GM18505 (cell line): ENCODE measurements around the gene SPATA24.
"Not testable (repeated sequence)": the region's sequence is repeated elsewhere in the genome, so short reads cannot be mapped to it uniquely, and the experiment has no call there.

Experiments used
- ATAC-seq: cut with Tn5 transposase; IDR thresholded peaks from one replicate; pipeline ENCODE4 v1.9.1; 2021; ENCODE audit not compliant: unreplicated experiment
- POLR2A ChIP-seq: IDR thresholded peaks from 4 replicates; pipeline ENCODE4 v1.6.1; 2011; ENCODE audit warnings: borderline replicate concordance; ENCODE audit not compliant: insufficient read depth, insufficient read length; ENCODE audit errors: extremely low read depth

Gene SPATA24

DNA sequence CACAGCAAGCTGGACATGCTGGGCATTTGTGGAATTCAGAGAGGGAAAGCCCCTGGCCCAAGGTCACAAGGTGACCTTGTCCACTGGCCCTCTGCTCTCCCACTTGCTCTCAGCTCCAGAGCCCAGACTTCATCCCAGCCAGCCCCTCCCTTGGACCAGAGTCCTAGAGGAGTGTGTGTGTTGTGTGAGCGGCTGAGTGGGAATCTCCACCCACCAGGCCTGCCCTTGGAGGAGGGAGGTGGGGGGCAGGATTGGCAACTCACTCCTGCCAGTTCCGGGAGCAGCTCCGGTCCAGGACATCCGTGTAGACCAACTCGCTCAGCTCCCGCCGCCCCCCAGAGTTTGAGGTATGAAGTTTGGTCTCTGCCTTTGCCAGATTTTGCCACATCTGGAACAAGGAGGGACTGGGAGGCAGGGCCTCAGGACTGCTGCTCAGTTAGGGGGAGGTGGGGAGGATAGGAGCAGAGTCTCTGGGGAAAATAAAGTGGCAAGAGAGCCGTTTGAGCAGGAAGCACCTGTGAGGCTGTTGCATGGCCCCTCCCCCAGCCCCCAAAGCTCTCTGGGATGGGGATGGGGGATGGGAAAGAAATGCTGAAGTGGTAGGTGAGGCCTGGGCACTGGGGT is 15.6 kb downstream of the SPATA24 start:
- no peak for ATAC-seq
- no peak for TF ChIP-seq POLR2A

DNA sequence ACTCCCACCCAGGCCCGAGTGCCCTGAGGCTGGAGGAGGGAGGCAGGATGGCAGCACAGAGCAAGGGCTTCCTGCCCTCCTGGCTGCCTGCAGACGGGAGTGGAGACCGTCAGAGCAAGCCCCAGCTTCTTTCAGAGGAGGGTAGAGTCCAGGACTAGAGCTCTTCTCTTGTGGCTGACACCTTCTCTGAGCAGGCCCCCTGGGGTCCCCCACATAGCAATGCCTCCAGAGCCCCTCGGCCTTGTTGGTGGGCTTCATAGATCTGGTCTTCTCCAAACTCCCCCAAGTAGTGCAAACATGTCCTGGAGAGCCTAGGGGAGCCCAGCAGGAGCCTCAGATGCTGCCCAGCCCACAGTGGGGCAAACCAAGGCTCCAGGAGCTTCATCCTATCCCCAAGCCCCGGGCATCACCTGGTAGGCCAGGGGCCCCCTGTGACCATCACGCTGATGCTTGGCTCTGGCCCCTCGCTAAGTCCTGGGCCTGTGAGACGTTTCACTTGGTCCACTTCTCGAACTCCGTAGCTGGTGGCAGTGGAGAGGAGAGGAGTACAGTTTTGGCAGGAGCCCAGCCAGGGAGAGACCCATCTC is 16.2 kb downstream of the SPATA24 start:
- ATAC-seq = no peak
- peak; percentile 17 for TF ChIP-seq POLR2A

DNA sequence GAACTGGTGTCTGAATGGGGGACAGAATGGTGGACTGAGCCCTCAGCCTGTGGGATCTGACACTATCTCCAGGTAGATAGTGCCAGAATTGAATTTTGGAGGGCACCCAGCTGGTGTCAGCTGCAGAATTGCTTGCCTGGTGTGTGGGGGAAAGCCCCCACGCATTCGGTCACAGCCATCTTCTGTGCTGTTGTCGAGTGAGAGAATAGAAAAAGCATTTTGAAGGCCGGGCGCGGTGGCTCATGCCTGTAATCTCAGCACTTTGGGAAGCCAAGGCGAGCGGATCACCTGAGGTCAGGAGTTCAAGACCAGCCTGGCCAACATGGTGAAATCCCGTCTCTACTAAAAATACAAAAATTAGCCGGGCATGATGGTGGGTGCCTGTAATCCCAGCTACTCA is 16.9 kb downstream of the SPATA24 start:
- ATAC-seq = not testable (repeated sequence)

DNA sequence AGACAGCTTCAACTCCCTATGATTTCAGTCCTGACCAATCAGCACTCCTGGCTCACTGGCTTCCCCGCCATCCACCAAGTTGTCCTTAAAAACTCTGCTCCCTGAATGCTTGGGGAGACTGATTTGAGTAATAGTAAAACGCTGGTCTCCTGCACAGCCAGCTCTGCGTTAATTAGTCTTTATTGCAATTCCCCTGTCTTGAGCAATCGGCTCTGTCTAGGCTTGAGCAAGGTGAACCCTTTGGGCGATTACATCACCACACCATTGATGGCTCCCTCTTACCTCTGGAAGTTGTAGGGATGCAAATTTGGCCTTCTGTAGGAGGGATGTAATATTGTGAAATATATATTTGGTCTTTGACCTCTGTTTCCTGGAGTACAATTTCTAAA is 17.8 kb downstream of the SPATA24 start:
- no peak for TF ChIP-seq POLR2A
- ATAC-seq = no peak

DNA sequence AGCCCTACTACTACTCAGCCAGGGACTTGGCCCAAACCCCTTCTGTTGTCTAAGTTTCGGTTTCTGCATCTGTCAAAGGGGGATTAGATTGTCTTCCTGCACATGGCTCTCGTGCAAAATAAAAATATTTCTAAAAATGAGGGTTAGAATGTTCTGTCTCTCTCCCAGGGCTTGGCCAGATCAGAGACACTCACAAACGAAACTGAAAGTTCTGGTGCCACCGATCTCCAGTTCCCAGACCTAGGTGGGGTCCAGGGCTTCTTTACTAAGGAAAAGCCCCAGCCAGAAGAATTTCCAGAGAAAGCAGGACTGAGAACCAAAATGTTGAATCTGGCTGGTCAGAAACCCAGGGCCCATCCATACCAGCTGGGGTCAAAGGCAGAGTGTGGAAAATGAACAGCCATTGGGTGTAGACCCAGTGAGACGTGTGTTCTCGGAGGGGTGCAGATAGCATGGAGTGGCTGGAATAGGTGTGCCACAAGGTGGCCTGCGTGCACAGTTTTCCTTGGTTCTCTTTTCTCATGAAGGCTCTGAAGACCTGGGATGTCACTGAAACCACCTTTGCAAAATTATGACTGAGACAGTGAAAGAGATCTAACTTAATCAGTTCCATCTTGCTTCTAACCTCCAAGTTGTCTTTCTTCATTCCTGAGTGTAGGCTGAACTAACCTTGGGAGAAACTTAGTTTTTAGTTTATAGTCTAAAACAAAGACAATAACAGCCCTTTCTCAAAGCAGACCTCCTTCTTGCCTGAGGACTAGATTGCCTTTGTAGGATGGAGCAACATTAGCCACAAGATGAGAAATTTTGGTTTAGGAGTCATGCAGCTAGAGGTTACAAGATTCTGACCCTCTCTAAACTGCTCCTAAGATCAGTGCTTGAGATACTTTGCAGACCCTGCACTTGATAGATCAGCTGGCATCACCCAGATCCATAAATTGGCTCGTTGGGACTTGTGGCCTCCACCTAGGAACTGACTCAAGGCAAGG is 18.5 kb downstream of the SPATA24 start:
- ATAC-seq = no peak

GRCh38 chr5:139384591-139385051 is 19.3 kb downstream of the SPATA24 start:
- no peak for ATAC-seq
- no peak for TF ChIP-seq POLR2A

More for the DNA sequence above, 18.5 kb downstream of the SPATA24 start:
- peak; percentile 49 for TF ChIP-seq POLR2A

DNA sequence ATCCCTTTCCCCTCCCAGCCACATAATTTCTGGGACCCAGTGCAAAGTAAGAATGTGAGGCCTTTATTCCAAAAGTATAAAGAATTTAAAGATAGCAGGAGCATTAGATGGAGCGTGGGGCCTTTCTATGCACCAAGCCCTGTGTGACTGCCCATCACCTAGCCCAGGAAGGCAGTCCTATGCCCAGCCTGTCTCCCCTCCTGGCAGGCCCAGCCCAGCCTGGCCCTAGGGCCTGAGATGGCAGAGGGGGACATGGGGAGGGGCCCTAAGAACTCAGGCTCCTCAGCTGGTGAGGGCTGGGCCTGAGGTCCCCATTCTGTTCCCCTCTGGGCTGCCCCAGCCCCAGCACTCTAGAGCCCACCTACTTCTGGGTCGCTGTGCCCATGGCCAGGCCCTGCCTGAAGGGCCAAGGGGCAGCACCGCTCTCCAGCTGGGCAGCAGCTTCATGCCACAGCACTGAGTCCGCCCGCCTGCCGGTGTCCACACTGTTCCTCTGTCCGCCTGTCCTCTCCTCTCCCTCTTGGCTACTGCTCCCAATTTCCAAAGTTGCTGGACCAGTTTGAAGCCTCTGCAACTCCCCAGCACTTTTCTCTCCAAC is 19.8 kb downstream of the SPATA24 start:
- ATAC-seq = no peak
- peak; percentile 38 for TF ChIP-seq POLR2A

DNA sequence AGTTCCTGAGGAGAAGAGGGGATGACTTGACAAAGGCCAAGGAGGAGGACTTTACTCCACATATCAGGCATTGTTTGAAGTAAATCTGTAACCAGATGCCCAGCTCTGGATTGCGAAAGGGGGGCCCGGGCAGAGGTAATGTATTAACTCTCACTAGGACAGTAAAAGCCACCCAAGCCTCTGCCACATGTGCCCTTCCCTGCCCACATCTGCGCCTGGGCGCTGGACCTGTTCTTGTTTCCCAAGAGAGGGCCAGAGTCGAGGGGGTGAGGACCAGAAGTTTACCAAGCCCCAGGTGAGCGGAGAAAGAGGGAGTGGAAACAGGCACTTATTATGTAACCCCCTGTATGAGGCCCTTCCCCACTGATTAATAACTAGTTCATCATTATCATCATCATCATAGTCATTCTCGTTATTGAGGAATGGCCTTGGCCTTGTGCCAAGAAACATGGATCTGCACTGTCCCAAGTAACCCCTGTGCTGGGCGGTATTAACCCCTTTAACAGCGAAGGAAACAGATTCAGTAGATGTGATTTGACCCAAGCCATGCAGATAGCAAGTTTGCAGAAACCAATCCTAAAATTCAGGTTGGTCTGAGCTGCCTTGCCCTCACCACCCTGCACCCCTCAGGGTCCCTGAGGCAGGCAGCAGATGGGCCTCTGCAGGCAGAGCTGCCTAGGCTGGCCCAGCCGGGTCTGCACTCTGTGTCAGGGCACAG is 20.5 kb downstream of the SPATA24 start, which contains the start of gene SLC23A1:
Gene SLC23A1 (minus strand): TSS at position 23 of the 718 bp plus-strand sequence. CDS start 44 bp downstream, outside the sequence.
- ATAC-seq = no peak
- TF ChIP-seq POLR2A = no peak

DNA sequence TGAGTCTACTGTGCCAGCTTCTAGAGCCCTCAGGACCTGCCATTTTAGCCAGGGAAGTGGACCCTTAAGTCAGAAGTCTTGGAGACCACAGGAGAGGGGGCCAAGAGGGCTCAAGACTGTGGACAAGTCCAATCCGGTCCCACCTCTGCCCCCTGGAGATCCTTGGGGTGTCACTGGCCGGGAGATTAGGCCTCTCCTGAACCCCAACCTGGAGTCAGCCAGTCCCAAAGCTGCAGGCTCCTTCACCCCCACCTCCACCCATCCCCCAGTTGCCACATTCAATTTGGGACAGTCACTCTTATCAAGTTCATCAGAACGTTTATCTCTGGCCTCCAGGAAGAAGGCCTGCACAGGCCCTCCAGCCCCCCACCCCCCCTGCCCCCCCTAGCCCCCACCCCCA is 21.1 kb downstream of the SPATA24 start:
- ATAC-seq = no peak
- no peak for TF ChIP-seq POLR2A

DNA sequence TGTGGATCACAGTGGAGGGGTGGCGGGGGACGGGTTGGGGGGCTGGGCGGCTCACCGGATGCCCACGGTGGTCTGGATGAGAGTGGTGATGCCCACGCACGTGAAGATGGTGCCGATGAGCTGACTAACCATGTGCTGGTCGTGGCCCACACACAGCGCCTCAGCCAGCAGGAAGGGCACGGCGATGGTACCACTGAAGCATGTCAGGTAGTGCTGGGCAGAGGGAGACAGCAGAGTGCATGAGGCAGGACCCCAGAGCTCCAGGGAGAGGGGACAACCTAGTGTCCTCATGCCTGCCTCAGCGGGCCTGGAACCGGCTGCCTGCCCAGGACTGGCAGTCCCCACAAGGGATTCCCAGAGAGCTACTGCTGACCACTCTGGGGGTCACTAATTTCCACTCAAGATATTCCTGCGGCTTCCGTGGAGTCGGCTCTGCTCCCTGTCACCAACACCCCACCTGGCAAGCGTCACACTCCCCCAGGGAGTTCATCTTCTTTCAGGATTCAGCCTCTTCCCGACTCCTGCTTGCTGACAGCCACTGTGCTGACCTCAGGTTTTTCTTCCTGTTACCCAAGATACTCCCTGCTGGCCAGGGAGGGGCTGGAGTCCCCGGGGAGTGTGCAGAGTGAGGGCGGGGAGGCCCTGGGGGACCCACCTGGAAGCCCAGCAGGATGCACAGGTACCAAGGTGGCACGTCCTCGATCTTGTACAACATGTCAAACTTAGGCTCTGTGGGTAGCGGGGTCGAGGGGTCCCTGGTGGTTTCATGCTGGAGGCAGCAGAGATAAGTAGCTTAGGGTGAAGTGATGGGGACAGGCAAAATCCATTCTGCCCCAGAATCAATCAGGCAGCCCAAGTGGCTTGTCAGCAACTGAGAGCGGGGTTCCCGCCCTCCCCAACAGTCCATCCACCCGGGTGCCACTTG is 21.8 kb downstream of the SPATA24 start:
- ATAC-seq = no peak
- no peak for TF ChIP-seq POLR2A

GRCh38 chr5:139379626-139380449 is 24.1 kb downstream of the SPATA24 start:
- no peak for ATAC-seq
- no peak for TF ChIP-seq POLR2A
